Lower leg skin (tissue), 4 donors: Measurements from ENCODE around the gene PNKP. TPM values are rescaled to one million over a fixed set of nuclear protein-coding genes. Genes with fewer than 3 reads are reported as not detected.
A peak's percentile ranks its signal among the peaks of the same experiment; 100 is the strongest.

Experiments used
- DNase-seq, 2 donors: peaks; one replicate each; pipeline ENCODE4 v3.0.0-alpha.2; 2019; ENCODE audit warnings: low spot score in 2 of 2
- H3K4me3 ChIP-seq: fragments of 200-600 bp; sonication (generic); 2 replicates; pipeline ENCODE4 v1.5.1; 2017; ENCODE audit warnings: mild to moderate bottlenecking, low read depth; ENCODE audit not compliant: poor library complexity, severe bottlenecking
- CTCF ChIP-seq, 3 donors: fragments of 450-650 bp; IDR thresholded peaks; one replicate each; pipeline ENCODE4 v1.5.1; 2016; ENCODE audit warnings: antibody characterized with exemption in 3 of 3, mild to moderate bottlenecking in 3 of 3, moderate library complexity in 2 of 3
- POLR2A ChIP-seq, 2 donors: fragments of 450-650 bp; IDR thresholded peaks; one replicate each; pipeline ENCODE4 v1.6.1; 2016 to 2017; ENCODE audit warnings: antibody characterized with exemption in 2 of 2, mild to moderate bottlenecking in 1 of 2, moderate library complexity in 1 of 2
- WGBS, 2 donors: methylation state at CpG; one replicate each; pipeline ENCODE4 v1.1.5; 2018; 5-methylcytosine and 5-hydroxymethylcytosine counted together
- intact Hi-C: fragments of 100-400 bp; cut with DNase I; formaldehyde crosslinking; loops from one replicate; pipeline ENCODE4 v1.15.0; 2023; ENCODE audit warnings: low total_unique reads
- total RNA-seq, 4 donors: library from RNA; depleted of rRNA; stranded (reverse); fragments of >200 nt; gene quantifications; one replicate each; pipeline ENCODE4 v1.1.0, GENCODE V29; 2016

Gene PNKP
- total RNA-seq = 10 to 100 TPM; 29.3 to 49.7 (median 35.1) TPM

- WGBS, 2 donors = 1 to 2% methylated on average over 42 to 47 of the region's 65 CpGs
- no peak for TF ChIP-seq CTCF (IDR thresholded peaks at IDR 0.05)
- no peak for TF ChIP-seq POLR2A (IDR thresholded peaks at IDR 0.05)
- H3K4me3 ChIP-seq = peak within 1 kb of the TSS; percentile 72
- peak; percentile 89 to 98 for DNase-seq
- intact Hi-C loops = no loop called here
These were observed at the start of gene PNKP for GRCh38 chr19:49866933-49867782. PNKP (minus strand) TSS chr19:49867576; CDS start chr19:49867204, 372 bp downstream.

- no peak for DNase-seq
- no peak overlapping the region for H3K4me3 ChIP-seq
- 96 to 98% methylated on average over 6 of the region's 6 CpGs for WGBS, 2 donors
- intact Hi-C loops = no loop called here
- TF ChIP-seq CTCF (IDR thresholded peaks at IDR 0.05) = no peak
- no peak for TF ChIP-seq POLR2A (IDR thresholded peaks at IDR 0.05)
These were observed 47.9 kb upstream of the PNKP start for GRCh38 chr19:49915271-49915670.

- intact Hi-C loops = no loop called here
- no peak for TF ChIP-seq POLR2A (IDR thresholded peaks at IDR 0.05)
- no peak for TF ChIP-seq CTCF (IDR thresholded peaks at IDR 0.05)
- no peak for DNase-seq
- 79 to 81% methylated on average over 10 of the region's 10 CpGs for WGBS, 2 donors
- H3K4me3 ChIP-seq = no peak overlapping the region
These were observed 46.3 kb upstream of the PNKP start for GRCh38 chr19:49913720-49914119.

GRCh38 chr19:49912965-49913685 lies 45.7 kb upstream of the PNKP start:
- WGBS, 2 donors = 84% methylated on average over 19 to 21 of the region's 21 CpGs

More at GRCh38 chr19:49912965-49913685, 45.7 kb upstream of the PNKP start:
- H3K4me3 ChIP-seq = no peak overlapping the region
- no peak for DNase-seq
- intact Hi-C loops = no loop called here
- TF ChIP-seq POLR2A (IDR thresholded peaks at IDR 0.05) (no peak), CTCF (IDR thresholded peaks at IDR 0.05) (no peak)
